NCI-H446 treated with DMSO at 0.1 percent for 48 hours (cell line): ENCODE results near the gene QPRT.
A peak's percentile ranks its signal among the peaks of the same experiment; 100 is the strongest.
"Not testable (repeated sequence)": the region's sequence is repeated elsewhere in the genome, so short reads cannot be mapped to it uniquely, and the experiment has no call there.

Experiments used
- DNase-seq: peaks from one replicate; lab custom pipeline; 2025; lab: John Stamatoyannopoulos, UW

QPRT gene

GRCh38 chr16:29694384-29695195 lies 15.6 kb downstream of the QPRT start:
- no peak for DNase-seq

GRCh38 chr16:29695675-29696074 lies 16.7 kb downstream of the QPRT start:
- DNase-seq = not testable (repeated sequence)

GRCh38 chr16:29696881-29697331 lies 17.9 kb downstream of the QPRT start:
- no peak for DNase-seq

- DNase-seq = no peak
Measured at GRCh38 chr16:29697391-29697790, 18.4 kb downstream of the QPRT start.

GRCh38 chr16:29698042-29698441 lies 19.1 kb downstream of the QPRT start:
- DNase-seq = no peak

- no peak for DNase-seq
Measured at GRCh38 chr16:29698484-29699323, 19.7 kb downstream of the QPRT start.

GRCh38 chr16:29699324-29700219 lies 20.6 kb downstream of the QPRT start:
- DNase-seq = no peak

- peak; percentile 68 for DNase-seq
Measured at GRCh38 chr16:29700253-29700987, 21.4 kb downstream of the QPRT start.

- DNase-seq = no peak
Measured at GRCh38 chr16:29701214-29701555, 22.2 kb downstream of the QPRT start.

- DNase-seq = no peak
Measured at GRCh38 chr16:29702269-29702668, 23.3 kb downstream of the QPRT start.

GRCh38 chr16:29705030-29705429 lies 26.1 kb downstream of the QPRT start:
- DNase-seq = no peak

GRCh38 chr16:29707160-29707559 lies 28.2 kb downstream of the QPRT start:
- not testable (repeated sequence) for DNase-seq

GRCh38 chr16:29708917-29709600 lies 30.1 kb downstream of the QPRT start:
- no peak for DNase-seq

- not testable (repeated sequence) for DNase-seq
Measured at GRCh38 chr16:29709657-29710056, 30.7 kb downstream of the QPRT start.

- DNase-seq = no peak
Measured at GRCh38 chr16:29710227-29711219, 31.5 kb downstream of the QPRT start.

- DNase-seq = peak; percentile 53
Measured at GRCh38 chr16:29712809-29713208, 33.8 kb downstream of the QPRT start.

- DNase-seq = no peak
Measured at GRCh38 chr16:29714396-29714795, 35.4 kb downstream of the QPRT start.

- DNase-seq = no peak
Measured at GRCh38 chr16:29714972-29715371, 36.0 kb downstream of the QPRT start.

GRCh38 chr16:29717113-29717512 lies 38.1 kb downstream of the QPRT start:
- DNase-seq = no peak

GRCh38 chr16:29719063-29719462 lies 40.1 kb downstream of the QPRT start:
- DNase-seq = no peak
